ENCODE results near the gene ATF7.

The ATF7 gene

GRCh38 chr12:53506881-53507602 lies 119.1 kb downstream of the ATF7 start, which contains the start of gene NPFF:
NPFF (minus strand) TSS chr12:53507484; CDS start chr12:53507474, 10 bp downstream.
- peak within 1 kb of the TSS in 5 of 21 experiments; percentile 5 to 26 (median 15) for H3K27ac ChIP-seq

GRCh38 chr12:53506450-53506785 lies 119.8 kb downstream of the ATF7 start:
- Histone ChIP-seq H3K27ac (peak overlapping the region in 3 of 21 experiments; percentile 13 to 23 (median 15)), H3K4me3 (no peak overlapping the region)

More at GRCh38 chr12:53506881-53507602, 119.1 kb downstream of the ATF7 start, which contains the start of gene NPFF:
- H3K4me3 ChIP-seq = no peak within 1 kb of the TSS

GRCh38 chr12:53505555-53506449 lies 120.4 kb downstream of the ATF7 start:
- H3K27ac ChIP-seq = peak overlapping the region in 5 of 21 experiments; percentile 17 to 53 (median 32)
- no peak overlapping the region for H3K4me3 ChIP-seq

GRCh38 chr12:53505086-53505485 lies 121.1 kb downstream of the ATF7 start:
- H3K27ac ChIP-seq = peak overlapping the region in 6 of 21 experiments; percentile 15 to 44 (median 26)

GRCh38 chr12:53504004-53504920 lies 121.9 kb downstream of the ATF7 start:
- Histone ChIP-seq H3K4me3 (no peak overlapping the region), H3K27ac (peak overlapping the region in 4 of 21 experiments; percentile 7 to 67 (median 47))

More at GRCh38 chr12:53505086-53505485, 121.1 kb downstream of the ATF7 start:
- no peak overlapping the region for H3K4me3 ChIP-seq

GRCh38 chr12:53502983-53503728 lies 123.0 kb downstream of the ATF7 start:
- Histone ChIP-seq H3K27ac (peak overlapping the region in 11 of 21 experiments; percentile 9 to 98 (median 53)), H3K4me3 (no peak overlapping the region)

GRCh38 chr12:53502331-53502730 lies 123.9 kb downstream of the ATF7 start:
- Histone ChIP-seq H3K27ac (peak overlapping the region in 16 of 21 experiments; percentile 9 to 98 (median 90)), H3K4me3 (peak overlapping the region in 1 of 7 experiments; percentile 60)

GRCh38 chr12:53501615-53502181 lies 124.5 kb downstream of the ATF7 start:
- Histone ChIP-seq H3K4me3 (peak overlapping the region; percentile 48 to 70 (median 62)), H3K27ac (peak overlapping the region in 20 of 21 experiments; percentile 88 to 99 (median 95))

- peak within 1 kb of the TSS; percentile 59 to 70 (median 62) for H3K4me3 ChIP-seq
- peak within 1 kb of the TSS; percentile 83 to 99 (median 95) for H3K27ac ChIP-seq
Measured at GRCh38 chr12:53500776-53501614, 125.2 kb downstream of the ATF7 start, which contains the start of gene TARBP2. TARBP2 (plus strand) TSS chr12:53501283; CDS start chr12:53501409, 126 bp downstream.

- peak overlapping the region; percentile 59 to 70 (median 62) for H3K4me3 ChIP-seq
- peak overlapping the region; percentile 55 to 99 (median 95) for H3K27ac ChIP-seq
Measured at GRCh38 chr12:53500142-53500775, 125.9 kb downstream of the ATF7 start.

GRCh38 chr12:53499266-53500141 lies 126.7 kb downstream of the ATF7 start, which contains the start of gene MAP3K12:
MAP3K12 (minus strand) TSS chr12:53499458; CDS start chr12:53487391, 12,067 bp downstream.
- H3K27ac ChIP-seq = peak within 1 kb of the TSS; percentile 55 to 99 (median 95)
- peak within 1 kb of the TSS; percentile 59 to 70 (median 62) for H3K4me3 ChIP-seq

GRCh38 chr12:53498235-53498630 lies 127.9 kb downstream of the ATF7 start:
- peak overlapping the region in 5 of 21 experiments; percentile 12 to 95 (median 91) for H3K27ac ChIP-seq
- H3K4me3 ChIP-seq = peak overlapping the region in 1 of 7 experiments; percentile 70

- Histone ChIP-seq H3K4me3 (no peak overlapping the region), H3K27ac (peak overlapping the region in 3 of 21 experiments; percentile 5 to 49 (median 8))
Measured at GRCh38 chr12:53497461-53497860, 128.7 kb downstream of the ATF7 start.

- no peak overlapping the region for H3K4me3 ChIP-seq
- H3K27ac ChIP-seq = peak overlapping the region in 7 of 21 experiments; percentile 6 to 71 (median 49)
Measured at GRCh38 chr12:53496752-53497032, 129.5 kb downstream of the ATF7 start.

- peak overlapping the region in 10 of 21 experiments; percentile 6 to 71 (median 58) for H3K27ac ChIP-seq
Measured at GRCh38 chr12:53495903-53496751, 130.1 kb downstream of the ATF7 start.

More at GRCh38 chr12:53495903-53496751, 130.1 kb downstream of the ATF7 start:
- H3K4me3 ChIP-seq = no peak overlapping the region

All from skin epidermis (tissue), 12 donors.